ENCODE data around the gene PNP.

- TF ChIP-seq CTCF (IDR thresholded peaks at IDR 0.05) (no peak), POLR2A (IDR thresholded peaks at IDR 0.05) (no peak), POLR2AphosphoS5 (IDR thresholded peaks at IDR 0.05) (no peak)
Measured at GRCh38 chr14:20427231-20428009, 41.8 kb upstream of the PNP start.
